GM18499 (cell line): ENCODE data around the gene TSSK6.

ENCODE experiments used
- ATAC-seq: cut with Tn5 transposase; IDR thresholded peaks from one replicate; pipeline ENCODE4 v1.9.1; 2021; ENCODE audit warnings: moderate number of reproducible peaks; ENCODE audit not compliant: insufficient read depth, unreplicated experiment

The TSSK6 gene

DNA sequence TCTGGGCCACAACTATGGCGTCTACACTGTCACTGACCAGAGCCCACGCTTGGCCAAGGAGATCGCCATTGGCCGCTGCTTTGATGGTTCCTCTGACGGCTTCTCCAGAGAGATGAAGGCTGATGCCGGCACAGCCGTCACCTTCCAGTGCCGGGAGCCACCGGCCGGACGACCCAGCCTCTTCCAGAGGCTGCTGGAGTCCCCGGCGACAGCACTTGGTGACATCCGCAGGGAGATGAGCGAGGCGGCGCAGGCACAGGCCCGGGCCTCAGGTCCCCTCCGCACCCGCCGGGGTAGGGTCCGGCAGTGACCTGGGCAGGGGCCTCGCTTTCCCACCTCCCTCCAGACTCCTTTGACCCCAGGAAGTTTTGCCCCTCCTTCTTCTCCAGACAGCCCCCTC lies 30.4 kb upstream of the TSSK6 start:
- no peak for ATAC-seq

DNA sequence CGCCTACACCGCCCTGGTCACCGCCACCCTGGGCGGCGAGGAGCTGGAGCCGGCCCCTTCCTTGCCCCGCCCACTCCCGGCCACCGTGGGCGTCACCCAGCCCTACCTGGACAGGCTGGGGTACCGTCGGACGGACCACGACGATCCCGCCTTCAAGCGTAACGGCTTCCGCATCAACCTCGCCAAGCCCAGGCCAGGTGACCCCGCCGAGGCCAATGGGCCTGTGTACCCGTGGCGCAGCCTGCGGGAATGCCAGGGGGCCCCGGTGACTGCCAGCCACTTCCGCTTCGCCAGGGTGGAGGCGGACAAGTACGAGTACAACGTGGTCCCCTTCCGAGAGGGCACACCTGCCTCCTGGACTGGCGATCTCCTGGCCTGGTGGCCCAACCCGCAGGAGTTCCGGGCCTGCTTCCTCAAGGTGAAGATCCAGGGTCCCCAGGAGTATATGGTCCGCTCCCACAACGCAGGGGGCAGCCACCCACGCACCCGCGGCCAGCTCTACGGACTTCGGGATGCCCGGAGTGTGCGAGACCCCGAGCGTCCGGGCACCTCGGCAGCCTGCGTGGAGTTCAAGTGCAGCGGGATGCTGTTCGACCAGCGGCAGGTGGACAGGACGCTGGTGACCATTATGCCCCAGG lies 29.7 kb upstream of the TSSK6 start:
- ATAC-seq: no peak

DNA sequence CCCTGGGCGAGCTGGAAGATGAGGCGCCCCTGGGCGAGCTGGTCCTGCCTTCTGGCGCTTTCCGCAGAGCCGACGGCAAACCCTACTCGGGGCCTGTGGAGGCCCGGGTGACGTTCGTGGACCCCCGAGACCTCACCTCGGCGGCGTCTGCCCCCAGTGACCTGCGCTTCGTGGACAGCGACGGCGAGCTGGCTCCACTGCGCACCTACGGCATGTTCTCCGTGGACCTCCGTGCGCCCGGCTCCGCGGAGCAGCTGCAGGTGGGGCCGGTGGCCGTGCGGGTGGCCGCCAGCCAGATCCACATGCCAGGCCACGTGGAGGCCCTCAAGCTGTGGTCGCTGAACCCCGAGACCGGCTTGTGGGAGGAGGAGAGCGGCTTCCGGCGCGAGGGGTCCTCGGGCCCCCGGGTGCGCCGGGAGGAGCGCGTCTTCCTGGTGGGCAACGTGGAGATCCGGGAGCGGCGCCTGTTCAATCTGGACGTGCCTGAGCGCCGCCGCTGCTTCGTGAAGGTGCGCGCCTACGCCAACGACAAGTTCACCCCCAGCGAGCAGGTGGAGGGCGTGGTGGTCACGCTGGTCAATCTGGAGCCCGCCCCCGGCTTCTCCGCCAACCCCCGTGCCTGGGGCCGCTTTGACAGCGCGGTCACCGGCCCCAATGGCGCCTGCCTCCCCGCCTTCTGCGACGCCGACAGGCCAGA lies 29.1 kb upstream of the TSSK6 start:
- no peak for ATAC-seq

DNA sequence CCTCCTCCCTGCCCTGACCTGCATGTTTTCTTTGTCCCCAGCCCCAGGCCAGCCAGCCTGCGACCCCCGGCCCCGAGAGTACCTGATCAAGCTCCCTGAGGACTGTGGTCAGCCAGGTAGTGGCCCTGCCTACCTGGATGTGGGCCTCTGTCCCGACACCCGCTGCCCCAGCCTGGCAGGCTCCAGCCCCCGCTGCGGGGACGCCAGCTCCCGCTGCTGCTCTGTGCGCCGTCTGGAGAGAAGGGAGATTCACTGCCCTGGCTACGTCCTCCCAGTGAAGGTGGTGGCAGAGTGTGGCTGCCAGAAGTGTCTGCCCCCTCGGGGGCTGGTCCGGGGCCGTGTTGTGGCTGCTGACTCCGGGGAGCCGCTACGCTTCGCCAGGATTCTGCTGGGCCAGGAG lies 28.3 kb upstream of the TSSK6 start:
- no peak for ATAC-seq

DNA sequence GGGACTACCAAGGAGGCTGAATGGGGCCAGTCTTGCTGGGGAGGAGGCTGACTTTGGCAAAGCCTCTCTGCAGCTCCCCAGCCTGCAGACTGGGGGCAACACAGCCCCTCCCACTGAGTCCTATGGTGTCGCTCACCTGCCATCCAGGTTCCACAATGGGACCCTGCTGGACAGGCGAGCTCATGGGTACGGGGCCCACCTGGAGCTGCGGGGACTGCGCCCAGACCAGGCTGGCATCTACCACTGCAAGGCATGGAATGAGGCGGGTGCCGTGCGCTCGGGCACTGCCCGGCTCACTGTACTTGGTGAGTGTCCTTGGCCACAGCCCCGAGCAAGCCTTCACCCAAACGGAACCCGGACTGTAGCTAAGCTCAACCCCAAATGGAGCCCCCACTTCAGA lies 27.8 kb upstream of the TSSK6 start:
- ATAC-seq: no peak

DNA sequence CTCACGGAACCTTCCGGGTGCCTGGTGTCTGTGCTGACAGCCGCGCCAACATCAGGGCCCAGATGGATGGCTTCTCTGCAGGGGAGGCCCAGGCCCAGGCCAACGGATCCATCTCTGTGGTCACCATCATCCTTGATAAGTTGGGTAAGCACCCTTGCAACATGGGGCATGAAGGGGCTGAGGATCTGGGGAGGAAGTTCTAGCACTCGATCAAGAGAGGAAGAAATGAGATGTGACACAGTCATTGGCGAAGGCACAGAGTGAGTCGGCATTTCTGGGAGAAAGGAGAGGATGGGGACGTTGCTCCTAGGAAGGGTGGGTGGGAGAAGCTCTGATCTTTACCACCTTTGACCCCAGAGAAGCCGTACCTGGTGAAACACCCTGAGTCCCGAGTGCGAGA lies 27.2 kb upstream of the TSSK6 start:
- no peak for ATAC-seq

DNA sequence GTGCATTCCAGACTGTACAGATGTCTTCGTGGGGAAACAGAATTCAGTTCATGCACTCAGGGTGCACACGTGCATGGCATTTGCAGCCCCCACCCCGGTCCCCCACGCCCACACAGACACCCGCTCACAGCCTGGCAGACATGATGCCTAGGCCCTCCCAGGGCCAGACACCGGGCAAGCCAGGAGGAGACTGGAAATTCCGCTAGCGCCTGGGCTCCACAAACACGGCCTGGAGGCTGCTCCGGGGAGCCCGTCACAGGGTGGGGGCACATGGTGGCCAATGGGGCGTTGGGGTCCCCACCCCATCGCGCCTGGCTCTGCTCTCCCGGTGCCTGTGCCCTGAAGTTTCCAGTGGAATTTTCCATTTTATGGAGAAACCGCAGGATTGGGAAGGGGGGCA lies 26.3 kb upstream of the TSSK6 start:
- no peak for ATAC-seq

DNA sequence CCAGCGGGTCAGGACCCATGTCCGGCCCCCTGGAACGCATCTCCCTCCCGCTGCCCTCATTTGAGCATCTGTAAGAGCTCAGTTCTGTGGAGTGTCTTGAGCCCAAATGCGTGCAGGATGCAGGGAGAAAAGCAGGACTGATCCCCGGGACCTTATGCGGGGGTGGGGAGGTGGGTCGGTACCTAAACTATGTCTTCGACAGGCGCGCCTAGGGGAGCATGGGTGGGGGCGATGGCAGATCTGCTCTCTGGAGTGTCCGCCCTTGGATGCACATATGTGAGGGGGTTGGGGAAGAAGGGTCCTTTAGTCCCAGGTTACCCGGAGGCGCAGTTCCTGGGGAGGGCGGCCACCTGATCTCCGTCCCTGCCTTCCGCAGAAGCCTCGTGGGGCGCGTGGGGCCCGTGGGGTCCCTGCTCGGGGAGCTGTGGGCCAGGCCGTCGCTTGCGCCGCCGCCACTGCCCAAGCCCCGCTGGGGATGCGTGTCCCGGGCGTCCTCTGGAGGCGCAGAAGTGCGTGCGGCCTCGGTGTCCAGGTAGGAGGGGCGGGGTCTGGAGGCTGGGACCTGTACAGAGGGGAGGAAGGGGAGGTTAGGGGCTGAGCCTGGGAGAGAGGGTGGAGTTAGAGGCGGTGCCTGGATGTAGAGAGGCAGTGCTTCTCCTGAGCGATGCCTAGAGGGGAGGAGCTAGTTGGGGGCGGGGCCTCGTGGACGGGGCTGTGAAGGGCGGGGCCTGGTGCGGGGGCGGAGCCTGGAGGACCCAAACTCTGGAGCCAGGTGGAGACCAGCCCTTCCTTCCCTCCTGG lies 25.6 kb upstream of the TSSK6 start:
- no peak for ATAC-seq

DNA sequence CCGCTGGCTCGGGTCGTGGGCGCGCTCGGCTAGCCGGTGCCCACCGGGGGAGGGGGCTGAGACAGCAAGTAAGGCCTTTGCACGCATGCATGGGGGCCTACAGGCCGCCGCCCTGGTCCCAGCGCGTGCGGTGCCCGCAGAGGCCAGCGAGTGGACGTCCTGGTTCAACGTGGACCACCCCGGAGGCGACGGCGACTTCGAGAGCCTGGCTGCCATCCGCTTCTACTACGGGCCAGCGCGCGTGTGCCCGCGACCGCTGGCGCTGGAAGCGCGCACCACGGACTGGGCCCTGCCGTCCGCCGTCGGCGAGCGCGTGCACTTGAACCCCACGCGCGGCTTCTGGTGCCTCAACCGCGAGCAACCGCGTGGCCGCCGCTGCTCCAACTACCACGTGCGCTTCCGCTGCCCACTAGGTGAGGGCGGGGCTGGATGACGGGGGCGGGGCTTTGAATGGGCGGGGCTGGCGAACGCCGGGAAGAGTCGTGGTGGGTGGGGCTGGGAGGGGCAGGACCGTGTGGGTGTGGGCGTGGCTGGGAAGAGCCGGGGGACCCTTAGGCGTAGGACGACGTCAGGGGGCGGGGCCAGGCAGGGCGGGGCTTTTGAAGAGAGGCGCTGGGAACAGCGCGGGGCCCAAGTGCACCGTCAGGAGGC lies 24.8 kb upstream of the TSSK6 start:
- ATAC-seq: no peak

DNA sequence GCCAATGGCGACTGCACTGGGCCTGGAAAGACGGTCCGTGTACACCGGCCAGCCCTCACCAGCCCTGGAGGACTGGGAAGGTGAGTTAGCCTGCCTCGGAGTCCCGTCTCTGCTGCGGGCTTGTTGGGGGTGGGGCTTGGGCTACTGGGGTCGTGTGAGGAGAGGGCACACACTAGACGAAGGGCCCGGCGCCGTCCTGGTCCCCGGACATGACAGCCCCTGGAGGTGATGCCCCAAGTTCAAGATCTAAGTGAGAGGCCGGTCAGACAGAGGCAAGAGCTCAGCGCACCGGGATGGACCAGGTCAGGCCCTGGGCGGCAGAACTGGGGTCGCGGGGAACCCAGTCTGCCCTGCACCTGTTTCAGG lies 24.3 kb upstream of the TSSK6 start:
- no peak for ATAC-seq

DNA sequence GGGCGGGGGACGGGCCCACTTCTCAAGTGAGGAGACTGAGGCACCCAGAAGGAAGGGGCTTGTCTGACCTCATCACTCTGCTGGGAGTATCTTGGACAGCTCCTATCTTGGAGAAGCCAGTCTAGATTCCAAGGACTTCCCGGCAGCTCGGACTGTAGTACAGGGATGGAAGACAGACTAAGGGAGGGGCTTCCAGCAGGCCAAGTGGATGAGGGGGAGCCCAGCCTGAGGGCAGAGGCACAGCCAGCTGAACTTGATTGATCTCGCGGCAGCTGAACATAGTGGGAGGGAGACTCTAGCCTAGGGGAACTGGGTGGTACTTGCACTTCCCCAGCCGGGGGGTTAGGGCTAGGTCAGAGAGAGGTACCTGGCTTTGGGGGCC lies 23.4 kb upstream of the TSSK6 start:
- ATAC-seq: no peak

DNA sequence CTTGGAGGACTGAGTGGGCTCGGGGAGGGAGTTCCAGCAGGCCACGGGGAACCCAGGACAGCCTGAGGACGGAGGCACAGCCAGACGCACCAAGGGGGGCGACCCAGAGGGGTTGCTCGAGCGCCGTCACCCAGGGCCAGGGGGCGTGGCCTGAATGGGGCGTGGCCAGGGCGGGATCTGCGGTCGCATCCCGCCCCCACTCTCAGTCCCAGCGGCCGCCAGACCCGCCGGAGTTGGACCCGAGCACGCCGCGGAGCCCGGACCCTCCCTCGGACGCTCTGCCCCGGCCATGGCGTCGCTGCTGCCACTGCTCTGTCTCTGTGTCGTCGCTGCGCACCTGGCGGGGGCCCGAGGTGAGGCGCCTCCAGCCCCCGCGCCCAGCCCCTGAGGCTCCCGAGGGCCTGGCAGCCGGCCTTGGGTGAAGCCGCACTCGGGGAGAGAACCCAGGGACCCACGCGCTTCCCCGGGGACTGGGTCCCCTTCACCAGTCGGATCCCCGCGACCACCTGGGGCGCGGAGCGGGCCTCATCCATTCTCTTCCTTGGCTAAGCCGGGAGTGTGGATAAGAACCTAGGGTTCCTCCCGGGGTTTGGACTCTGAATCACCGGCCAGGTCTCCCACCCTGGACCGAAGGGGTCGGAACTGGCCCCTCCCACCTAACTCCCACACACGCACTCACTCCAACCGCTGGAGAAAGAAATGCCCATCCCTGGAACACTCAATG lies 22.9 kb upstream of the TSSK6 start, which contains the start of gene CILP2:
Gene CILP2, plus strand, starts transcription at position 205 of the 724 bp plus-strand sequence. Its CDS starts 85 bp downstream, at position 290.
- ATAC-seq: no peak

DNA sequence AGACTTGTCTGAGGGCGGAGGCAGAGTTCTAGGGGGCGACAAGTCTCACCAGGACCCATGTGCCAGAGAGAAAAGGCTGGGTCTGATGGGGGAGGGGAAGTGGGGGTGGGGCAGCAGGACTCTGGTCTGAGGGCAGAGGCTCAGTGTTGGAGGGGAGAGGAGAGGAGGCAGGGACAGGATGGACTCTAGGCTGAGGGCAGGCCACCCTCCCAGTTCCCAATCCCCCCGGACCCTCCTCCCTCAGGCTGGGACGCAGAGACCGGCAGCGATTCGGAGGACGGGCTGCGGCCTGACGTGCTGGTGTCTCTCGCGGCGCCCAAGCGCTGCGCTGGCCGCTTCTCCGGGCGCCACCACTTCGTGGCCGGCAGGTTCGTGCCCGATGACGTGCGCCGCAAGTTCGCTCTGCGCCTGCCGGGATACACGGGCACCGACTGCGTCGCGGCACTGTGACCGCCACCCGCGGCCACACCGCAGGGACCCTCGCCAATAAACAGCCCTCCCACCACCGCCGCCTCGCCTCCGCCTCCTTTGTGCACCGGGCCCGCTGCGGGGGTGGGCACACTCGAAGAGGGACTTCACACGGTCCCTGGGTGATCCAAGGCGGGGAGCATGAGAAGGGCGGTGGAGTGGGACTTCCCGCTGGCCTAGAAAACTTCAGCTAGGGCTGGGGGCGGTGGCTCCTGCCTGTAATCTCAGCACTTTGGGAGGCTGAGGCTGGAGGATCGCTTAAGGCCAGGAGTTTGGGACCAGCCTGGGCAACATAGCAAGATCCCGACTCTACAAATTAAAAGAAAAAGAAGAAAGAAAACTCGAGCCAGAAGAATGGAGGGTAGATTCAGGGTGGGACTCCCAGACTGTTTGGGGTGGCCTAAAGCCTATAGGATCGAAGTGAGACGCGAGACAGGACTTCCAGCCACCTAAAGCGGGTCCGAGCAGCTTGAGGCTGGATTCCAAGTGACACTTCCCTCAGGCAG lies 22.0 kb upstream of the TSSK6 start:
- ATAC-seq: no peak

DNA sequence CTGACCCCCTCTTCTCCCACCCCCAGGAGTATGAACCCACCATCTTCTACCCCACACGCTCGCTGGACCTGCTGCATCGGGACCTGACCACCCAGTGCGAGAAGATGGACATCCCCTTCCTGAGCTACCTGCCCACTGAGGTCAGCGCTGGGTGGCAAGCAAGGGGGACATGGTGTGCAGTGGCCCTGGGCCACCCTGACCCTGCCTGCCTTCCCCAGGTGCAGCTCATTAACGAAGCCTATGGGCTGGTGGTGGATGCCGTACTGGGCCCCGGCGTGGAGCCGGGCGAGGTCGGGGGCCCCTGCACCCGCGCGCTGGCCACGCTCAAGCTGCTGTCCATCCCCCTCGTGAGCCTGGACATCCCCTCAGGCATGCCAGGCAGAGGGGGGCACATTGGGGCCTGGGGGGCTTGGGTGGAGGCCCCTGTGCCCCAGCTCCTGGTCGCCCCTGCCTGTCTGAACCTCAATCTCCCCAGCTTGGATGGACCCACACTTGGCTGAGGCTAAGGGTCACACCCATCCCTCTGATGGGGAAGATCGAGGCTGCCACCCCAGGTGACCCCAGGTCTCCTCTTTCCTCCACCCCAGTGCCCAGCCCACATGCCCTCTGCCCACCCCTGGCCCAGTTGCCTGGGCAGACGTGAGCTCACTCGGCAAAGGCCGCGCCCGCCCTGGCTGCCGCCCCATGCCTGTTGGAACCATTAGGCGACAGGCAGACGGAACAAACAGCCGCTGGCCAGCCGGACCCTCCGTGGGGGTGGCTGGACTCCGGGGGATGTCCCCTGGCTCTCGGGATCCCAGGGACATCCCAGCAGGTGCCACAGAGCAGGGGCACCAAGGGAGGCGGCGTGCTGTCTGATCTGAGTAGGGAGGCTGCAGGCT lies 20.2 kb upstream of the TSSK6 start:
- no peak for ATAC-seq

DNA sequence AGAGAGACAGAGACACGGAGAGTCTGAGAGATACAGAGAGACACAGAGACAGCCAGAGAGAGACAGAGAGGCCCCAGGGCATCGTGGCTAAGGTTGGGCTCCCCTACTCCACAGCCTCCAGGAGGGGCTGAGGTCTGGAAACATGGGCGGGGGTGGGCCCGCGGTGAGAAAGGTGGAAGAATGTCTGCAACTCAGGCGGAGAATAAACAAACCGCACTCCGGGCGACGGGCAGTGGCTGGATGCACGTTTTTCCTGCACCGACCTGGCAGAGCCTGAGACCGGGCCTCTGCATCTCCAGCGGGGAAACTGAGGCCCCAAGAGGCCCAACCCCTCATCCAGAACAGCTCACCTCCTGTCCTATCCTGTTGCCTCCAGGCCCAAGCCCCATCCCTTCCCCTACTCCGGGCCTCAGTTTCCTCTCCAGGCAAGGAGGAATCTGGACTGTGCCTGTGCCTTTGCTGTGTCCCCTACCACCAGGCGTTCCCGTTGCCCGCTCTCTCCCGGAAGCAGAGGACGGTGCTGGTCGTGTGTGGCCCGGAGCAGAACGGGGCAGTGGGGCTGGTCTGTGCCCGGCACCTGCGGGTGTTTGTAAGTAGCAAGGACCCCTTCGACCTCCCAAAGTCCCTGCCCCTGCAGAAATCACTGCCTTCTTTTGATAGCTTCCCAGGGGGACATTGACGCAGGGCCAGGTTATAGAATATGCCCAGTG lies 19.4 kb upstream of the TSSK6 start:
- ATAC-seq: no peak

DNA sequence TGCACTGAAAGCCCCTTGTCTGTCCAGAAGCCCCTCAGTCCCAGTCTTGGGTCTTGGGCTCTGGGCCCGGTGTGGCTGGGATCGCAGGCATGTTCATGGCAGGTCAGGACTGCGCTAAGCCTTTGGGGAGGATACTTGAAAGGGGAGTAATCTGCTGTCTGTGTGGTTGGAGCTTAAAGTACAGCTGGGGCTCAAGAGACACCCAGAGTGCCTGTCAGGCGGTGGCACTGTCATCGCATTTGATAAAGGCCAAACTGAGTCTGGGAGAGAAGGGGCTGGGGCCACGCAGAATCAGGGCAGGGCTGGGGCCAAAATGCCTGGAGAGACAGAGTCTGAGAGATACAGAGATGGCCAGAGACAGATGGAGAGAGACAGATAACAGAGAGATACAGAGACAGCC lies 18.5 kb upstream of the TSSK6 start:
- ATAC-seq: no peak

DNA sequence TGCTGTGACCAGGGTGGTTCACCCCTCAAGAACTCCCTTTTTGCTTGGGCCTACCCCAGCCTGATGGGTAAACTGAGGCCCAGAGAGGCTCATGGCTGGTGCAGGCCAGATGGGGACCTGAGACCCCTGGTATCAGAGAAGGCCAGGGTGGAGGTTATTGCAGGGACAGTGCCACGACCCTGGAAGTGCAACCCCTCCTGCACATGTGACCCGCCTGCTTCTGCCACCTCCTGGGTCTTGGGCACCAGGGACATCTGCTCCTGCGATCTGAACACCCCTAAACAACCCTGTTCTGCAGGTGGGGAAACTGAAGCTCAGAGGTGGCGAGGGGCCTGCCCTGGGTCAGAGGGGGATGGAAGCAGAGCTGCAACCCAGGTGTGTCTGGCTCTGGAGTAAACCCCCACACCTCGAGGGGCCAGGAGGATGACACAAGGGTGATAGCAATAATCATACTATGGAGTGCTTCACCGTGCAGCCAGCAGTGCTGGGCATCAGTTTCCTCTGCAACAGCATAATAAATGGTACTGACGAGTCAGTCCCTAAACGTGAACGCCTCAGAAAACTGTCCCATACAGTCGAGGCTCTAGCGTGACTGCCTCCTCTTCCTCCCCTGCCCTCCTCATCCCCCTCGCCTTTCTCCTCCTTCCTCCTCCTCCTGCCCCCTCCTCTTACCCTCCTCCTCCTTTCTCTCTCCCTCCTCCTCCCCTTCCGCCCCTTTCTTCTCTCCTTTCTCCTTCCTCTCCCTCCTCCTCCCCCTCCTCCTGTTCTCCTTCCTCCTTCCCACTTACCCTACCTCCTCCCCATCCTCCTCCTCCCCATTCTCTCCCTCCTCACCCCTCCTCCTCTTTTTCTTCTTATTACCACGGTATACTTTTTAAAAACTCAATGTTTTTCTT lies 17.7 kb upstream of the TSSK6 start:
- ATAC-seq: no peak
